Mucosa of descending colon (tissue), 3 donors: ENCODE data around the gene GNGT2. TPM values are rescaled to one million over a fixed set of nuclear protein-coding genes. Genes with fewer than 3 reads are reported as not detected.

Source experiments
- ATAC-seq: fragments of 200-7000 bp; cut with Tn5 transposase; one replicate; pipeline ENCODE4 v1.9.1; 2020; ENCODE audit warnings: mild to moderate bottlenecking, moderate library complexity
- DNase-seq, 3 donors: peaks; one replicate each; pipeline ENCODE4 v3.0.0-alpha.2; 2020
- H3K36me3 ChIP-seq: fragments of 200-600 bp; one replicate; pipeline ENCODE4 v1.8.0; 2021; ENCODE audit warnings: low read depth, mild to moderate bottlenecking
- H3K4me1 ChIP-seq: fragments of 200-600 bp; one replicate; pipeline ENCODE4 v1.8.0; 2021; ENCODE audit warnings: low read depth, mild to moderate bottlenecking
- H3K4me3 ChIP-seq: fragments of 200-600 bp; one replicate; pipeline ENCODE4 v1.8.0; 2021; ENCODE audit warnings: mild to moderate bottlenecking
- H3K9me3 ChIP-seq: fragments of 200-600 bp; one replicate; pipeline ENCODE4 v1.8.0; 2021; ENCODE audit warnings: mild to moderate bottlenecking
- intact Hi-C, 2 donors: fragments of 100-400 bp; cut with DNase I in 1 of 2; cut with micrococcal nuclease in 1 of 2; formaldehyde crosslinking; loops; one replicate each; pipeline versions ENCODE4 v1.11.0 to v1.11.1; 2022; cut with DNase I, micrococcal nuclease
- long read RNA-seq, 2 donors: library from polyadenylated mRNA; unstranded; transcript quantifications; one replicate each; pipeline ENCODE4 v2.0.0, GENCODE V29; 2019 to 2021
- total RNA-seq, 3 donors: library from RNA; stranded (reverse); fragmentation: NEBNext Ultra II Directional in 2 of 3; extraction: Animal tissue kit (Norgen Biotek cat#: 25700) in 2 of 3; gene quantifications; one replicate each; pipeline versions ENCODE4 v1.2.1 to v1.2.4, GENCODE V29; 2021 to 2023
- TF ChIP-seq, protein P1 (sequence below): fragments of 200-600 bp; IDR thresholded peaks from one replicate; pipeline ENCODE4 v1.8.0; 2022; ENCODE audit warnings: antibody characterized with exemption, mild to moderate bottlenecking
- donor health status: DM: no; HTN: no; CAD: no; lungs with moderate emphysema.
- donor health status: DM: no; HTN: no; CAD: no.
- donor health status: DM: no; HTN: yes; CAD: no.

The GNGT2 gene
- 1 to 10 TPM in 1 of 3 donors, under 1 TPM in 2; 0.89 to 1.7 (median 0.96) TPM for total RNA-seq
- long read RNA-seq, donor 1, partial matches to known transcripts = 0 of 2 reads
- long read RNA-seq, donor 1, other reads (novel, unspliced or antisense) = 1 of 2 reads
- long read RNA-seq, donor 2, partial matches to known transcripts = 0 of 1 reads
- long read RNA-seq, donor 2, other reads (novel, unspliced or antisense) = 1 of 1 reads

- peak; percentile 81 for ATAC-seq
- Histone ChIP-seq H3K9me3 (no peaks in the 10 kb centered on the region), H3K4me3 (no peak within 1 kb of the TSS), H3K36me3 (no peaks in the 10 kb centered on the region), H3K4me1 (no peaks in the 10 kb centered on the region)
- intact Hi-C loops = no loop called here
- DNase-seq = peak; percentile 60 to 76 (median 65)
- TF ChIP-seq, protein P1, sequence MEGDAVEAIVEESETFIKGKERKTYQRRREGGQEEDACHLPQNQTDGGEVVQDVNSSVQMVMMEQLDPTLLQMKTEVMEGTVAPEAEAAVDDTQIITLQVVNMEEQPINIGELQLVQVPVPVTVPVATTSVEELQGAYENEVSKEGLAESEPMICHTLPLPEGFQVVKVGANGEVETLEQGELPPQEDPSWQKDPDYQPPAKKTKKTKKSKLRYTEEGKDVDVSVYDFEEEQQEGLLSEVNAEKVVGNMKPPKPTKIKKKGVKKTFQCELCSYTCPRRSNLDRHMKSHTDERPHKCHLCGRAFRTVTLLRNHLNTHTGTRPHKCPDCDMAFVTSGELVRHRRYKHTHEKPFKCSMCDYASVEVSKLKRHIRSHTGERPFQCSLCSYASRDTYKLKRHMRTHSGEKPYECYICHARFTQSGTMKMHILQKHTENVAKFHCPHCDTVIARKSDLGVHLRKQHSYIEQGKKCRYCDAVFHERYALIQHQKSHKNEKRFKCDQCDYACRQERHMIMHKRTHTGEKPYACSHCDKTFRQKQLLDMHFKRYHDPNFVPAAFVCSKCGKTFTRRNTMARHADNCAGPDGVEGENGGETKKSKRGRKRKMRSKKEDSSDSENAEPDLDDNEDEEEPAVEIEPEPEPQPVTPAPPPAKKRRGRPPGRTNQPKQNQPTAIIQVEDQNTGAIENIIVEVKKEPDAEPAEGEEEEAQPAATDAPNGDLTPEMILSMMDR = no peak
These were observed at the start of gene GNGT2, which contains the start of gene ABI3 for GRCh38 chr17:49210158-49211029. GNGT2 (minus strand) TSS chr17:49210574; CDS start chr17:49207422, 3,152 bp downstream. ABI3 (plus strand) TSS chr17:49210707; CDS start chr17:49210725, 18 bp downstream.

GRCh38 chr17:49259663-49260010, 49.3 kb upstream of the GNGT2 start:
- peaks cover 3% of the 10 kb centered on the region for H3K4me1 ChIP-seq
- no peak for ATAC-seq
- no peaks in the 10 kb centered on the region for H3K36me3 ChIP-seq
- intact Hi-C loops = no loop called here
- H3K4me3 ChIP-seq = no peak overlapping the region
- H3K9me3 ChIP-seq = no peaks in the 10 kb centered on the region
- TF ChIP-seq, protein P1 = no peak
- no peak for DNase-seq

DNA sequence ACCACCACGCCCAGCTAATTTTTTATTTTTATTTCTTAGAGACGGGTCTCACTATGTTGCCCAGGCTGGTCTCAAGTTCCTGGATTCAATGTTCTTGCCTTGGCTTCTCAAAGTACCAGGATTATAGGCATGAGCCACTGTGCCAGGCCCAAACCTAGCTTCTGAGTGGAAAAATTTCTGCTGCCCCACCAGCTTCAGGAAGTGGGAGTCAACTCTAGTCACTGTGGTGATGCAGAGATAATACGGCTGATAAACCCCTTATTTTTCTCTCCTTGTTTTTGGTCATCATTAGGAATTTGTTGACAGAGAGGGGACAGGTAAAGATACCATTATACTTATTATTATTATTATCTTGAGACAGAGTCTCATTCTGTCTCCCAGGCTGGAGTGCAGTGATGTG, 48.0 kb upstream of the GNGT2 start:
- TF ChIP-seq, protein P1 = no peak
- intact Hi-C loops = no loop called here

DNA sequence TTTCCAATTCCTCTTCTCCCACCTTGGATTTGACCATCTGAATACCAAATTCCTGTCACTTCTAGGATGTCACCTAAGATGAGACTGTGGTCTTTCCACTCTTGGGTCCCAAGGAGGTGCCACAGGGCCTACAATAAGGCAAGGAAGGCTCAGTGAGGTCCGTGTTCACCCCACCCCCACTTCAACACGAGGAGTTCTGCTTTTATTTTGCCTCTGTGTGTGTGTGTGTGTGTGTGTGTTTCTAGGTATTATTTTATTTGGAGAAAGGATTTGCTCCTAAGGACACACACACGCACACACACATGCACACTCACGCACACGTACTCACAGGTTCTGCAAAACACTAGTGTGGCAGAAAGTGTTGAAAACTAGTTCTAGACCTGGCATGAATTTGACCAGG, 44.8 kb upstream of the GNGT2 start:
- Histone ChIP-seq H3K4me3 (no peak overlapping the region), H3K9me3 (no peaks in the 10 kb centered on the region), H3K4me1 (no peaks in the 10 kb centered on the region), H3K36me3 (no peaks in the 10 kb centered on the region)
- TF ChIP-seq, protein P1 = no peak
- no peak for DNase-seq
- no peak for ATAC-seq
- intact Hi-C loops = no loop called here

More for the DNA sequence above, 48.0 kb upstream of the GNGT2 start:
- H3K4me1 ChIP-seq = peaks cover 3% of the 10 kb centered on the region
- no peaks in the 10 kb centered on the region for H3K9me3 ChIP-seq
- no peaks in the 10 kb centered on the region for H3K36me3 ChIP-seq
- H3K4me3 ChIP-seq = no peak overlapping the region
- DNase-seq = no peak
- no peak for ATAC-seq

DNA sequence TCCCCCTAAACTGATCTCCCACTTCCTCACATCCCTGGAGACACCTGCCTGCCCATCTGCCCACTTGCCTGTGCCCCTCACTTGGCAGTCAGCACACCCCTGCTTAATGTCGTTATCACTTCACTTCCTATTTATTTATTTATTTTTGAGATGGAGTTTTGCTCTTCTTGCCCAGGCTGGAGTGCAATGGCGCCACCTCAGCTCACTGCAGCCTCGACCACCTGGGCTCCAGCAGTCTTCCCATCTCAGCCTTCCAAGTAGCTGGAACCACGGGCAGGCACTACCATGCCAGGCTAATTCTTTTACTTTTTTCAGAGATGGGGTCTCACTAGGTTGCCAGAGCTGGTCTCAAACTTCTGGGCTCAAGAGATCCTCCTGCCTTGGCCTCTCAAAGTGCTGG, 43.7 kb upstream of the GNGT2 start:
- intact Hi-C loops = no loop called here
- ATAC-seq = no peak

More for the DNA sequence above, 43.7 kb upstream of the GNGT2 start:
- no peak overlapping the region for H3K4me3 ChIP-seq
- H3K9me3 ChIP-seq = no peaks in the 10 kb centered on the region
- TF ChIP-seq, protein P1 = no peak
- H3K36me3 ChIP-seq = no peaks in the 10 kb centered on the region
- no peak for DNase-seq
- no peaks in the 10 kb centered on the region for H3K4me1 ChIP-seq
